Measurements from ENCODE around the gene DRC7. TPM values are rescaled to one million over a fixed set of nuclear protein-coding genes. Genes with fewer than 3 reads are reported as not detected.
A peak's percentile ranks its signal among the peaks of the same experiment; 100 is the strongest.

DRC7 gene
- total and polyA plus RNA-seq, 8 donors: 0.28 to 2.4 (median 0.76) TPM

DNA sequence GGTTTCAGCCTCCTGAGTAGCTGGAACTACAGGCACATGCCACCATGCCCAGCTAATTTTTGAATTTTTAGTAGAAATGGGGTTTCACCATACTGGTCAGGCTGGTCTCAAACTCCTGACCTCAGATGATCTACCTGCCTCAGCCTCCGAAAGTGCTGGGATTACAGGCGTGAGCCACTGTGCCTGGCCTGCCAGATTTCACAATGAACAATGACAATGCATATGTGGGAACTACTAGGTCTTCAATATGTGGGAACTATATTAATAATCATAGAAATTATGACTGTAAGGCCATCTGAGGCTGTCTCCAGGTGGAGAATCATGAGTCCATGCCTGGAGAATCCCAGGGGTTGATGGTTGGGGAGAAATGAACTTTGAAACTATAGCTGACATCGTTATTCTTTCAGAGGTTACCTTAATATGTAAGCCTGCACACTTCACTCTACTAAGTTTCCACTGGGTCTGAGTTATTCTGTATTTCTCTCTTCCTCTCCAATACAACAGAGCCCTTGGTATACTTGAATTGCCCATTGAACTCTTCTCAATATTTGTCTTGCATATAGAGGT is 7.2 kb upstream of the DRC7 start:
- H3K27ac ChIP-seq: no peak overlapping the region
- H3K36me3 ChIP-seq: no peaks in the 10 kb centered on the region
- 74 to 83% methylated on average over 3 of the region's 3 CpGs for WGBS, 2 donors
- no peaks in the 10 kb centered on the region for H3K27me3 ChIP-seq
- intact Hi-C loops (cut with DNase I): no loop called here
- DNase-seq: peak in 1 of 6 donors; percentile 11
- H3K4me1 ChIP-seq: peaks cover 5 to 17% (median 15%) of the 10 kb centered on the region in 3 donors
- TF ChIP-seq, protein P1, sequence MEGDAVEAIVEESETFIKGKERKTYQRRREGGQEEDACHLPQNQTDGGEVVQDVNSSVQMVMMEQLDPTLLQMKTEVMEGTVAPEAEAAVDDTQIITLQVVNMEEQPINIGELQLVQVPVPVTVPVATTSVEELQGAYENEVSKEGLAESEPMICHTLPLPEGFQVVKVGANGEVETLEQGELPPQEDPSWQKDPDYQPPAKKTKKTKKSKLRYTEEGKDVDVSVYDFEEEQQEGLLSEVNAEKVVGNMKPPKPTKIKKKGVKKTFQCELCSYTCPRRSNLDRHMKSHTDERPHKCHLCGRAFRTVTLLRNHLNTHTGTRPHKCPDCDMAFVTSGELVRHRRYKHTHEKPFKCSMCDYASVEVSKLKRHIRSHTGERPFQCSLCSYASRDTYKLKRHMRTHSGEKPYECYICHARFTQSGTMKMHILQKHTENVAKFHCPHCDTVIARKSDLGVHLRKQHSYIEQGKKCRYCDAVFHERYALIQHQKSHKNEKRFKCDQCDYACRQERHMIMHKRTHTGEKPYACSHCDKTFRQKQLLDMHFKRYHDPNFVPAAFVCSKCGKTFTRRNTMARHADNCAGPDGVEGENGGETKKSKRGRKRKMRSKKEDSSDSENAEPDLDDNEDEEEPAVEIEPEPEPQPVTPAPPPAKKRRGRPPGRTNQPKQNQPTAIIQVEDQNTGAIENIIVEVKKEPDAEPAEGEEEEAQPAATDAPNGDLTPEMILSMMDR (IDR thresholded peaks at IDR 0.05): no peak
- H3K4me3 ChIP-seq: no peak overlapping the region
- no peaks in the 10 kb centered on the region for H3K9me3 ChIP-seq
- no peak for ATAC-seq
- FAIRE-seq: no peak

DNA sequence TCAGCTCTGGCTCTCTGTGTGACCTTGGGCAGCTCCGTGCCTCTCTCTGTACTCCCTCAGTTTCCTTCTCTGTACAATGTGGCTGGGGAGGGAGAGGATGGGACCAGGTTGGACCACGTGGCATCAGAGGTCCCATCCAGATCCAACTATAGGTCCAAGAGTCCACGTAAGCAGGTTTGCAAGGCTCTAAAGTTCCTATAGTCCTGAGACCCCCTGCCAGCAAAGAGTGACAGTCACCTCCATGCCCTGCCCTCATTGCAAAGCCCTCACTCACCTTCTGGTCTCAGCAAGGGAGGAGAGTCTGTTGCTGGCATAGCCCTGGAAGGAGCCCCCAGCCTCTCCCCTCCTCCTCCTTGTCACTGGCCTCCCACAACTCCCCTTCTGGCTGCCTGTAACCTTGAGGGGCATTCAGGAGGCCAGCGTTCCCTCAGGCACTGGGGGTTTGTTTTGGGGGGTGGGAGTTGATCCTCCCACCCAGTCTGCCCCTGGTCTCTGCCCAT is 6.1 kb upstream of the DRC7 start:
- Histone ChIP-seq H3K27me3 (no peaks in the 10 kb centered on the region), H3K36me3 (no peaks in the 10 kb centered on the region), H3K9me3 (no peaks in the 10 kb centered on the region), H3K4me1 (peaks cover 6 to 21% (median 15%) of the 10 kb centered on the region in 3 donors), H3K27ac (no peak overlapping the region), H3K4me3 (no peak overlapping the region)
- peak in 1 of 4 donors; percentile 5 for ATAC-seq
- intact Hi-C loops (cut with DNase I): no loop called here
- TF ChIP-seq, protein P1 (IDR thresholded peaks at IDR 0.05): no peak
- DNase-seq: no peak
- FAIRE-seq: no peak
- 56 to 62% methylated on average over 4 of the region's 4 CpGs for WGBS, 2 donors

DNA sequence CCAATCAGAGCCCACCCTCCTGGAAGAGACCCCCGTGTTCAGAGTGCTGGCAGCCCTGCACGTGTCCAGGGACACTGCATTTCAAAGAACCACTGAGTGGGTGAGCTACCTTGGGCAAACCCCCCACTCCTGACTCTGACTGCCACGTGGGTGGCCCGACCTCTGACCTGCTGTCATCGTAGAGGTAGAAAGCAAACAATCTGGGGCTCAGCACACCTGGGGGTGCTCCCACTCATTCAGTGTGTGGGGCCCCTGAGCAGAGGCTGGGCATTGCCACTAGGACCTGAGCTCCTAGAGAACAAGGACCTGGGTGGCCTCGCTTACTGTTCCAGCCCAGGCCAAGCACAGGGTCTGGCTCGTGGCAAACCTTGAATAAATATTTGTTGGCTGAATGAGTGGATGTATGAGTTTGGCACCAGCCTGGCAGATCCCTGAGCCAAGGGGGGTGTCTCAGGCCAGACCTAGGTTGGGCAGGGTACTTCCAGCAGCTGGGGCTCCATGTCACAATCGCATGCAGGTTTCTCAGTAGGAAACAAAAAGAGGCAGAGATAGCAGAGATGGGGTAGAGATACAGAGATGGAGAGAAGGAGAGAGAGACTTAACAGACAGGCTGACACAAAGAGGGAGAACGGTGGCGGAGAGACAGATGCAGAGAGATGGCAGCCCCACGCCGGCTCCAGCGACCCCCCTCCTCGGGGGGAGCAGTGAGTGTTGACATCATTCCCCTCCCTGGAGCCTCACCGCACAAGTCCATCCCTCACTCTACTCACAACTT is 5.4 kb upstream of the DRC7 start:
- no peak for FAIRE-seq
- ATAC-seq: peak; percentile 75 to 89 (median 82)
- Histone ChIP-seq H3K4me1 (peaks cover 12 to 21% (median 20%) of the 10 kb centered on the region in 3 donors), H3K4me3 (no peak overlapping the region), H3K27me3 (no peaks in the 10 kb centered on the region), H3K36me3 (no peaks in the 10 kb centered on the region), H3K27ac (no peak overlapping the region), H3K9me3 (no peaks in the 10 kb centered on the region)
- TF ChIP-seq, protein P1 (IDR thresholded peaks at IDR 0.05): no peak
- intact Hi-C loops (cut with DNase I): no loop called here
- DNase-seq: peak; percentile 60 to 77 (median 70)
- 18 to 26% methylated on average over 11 to 15 of the region's 15 CpGs for WGBS, 2 donors

DNA sequence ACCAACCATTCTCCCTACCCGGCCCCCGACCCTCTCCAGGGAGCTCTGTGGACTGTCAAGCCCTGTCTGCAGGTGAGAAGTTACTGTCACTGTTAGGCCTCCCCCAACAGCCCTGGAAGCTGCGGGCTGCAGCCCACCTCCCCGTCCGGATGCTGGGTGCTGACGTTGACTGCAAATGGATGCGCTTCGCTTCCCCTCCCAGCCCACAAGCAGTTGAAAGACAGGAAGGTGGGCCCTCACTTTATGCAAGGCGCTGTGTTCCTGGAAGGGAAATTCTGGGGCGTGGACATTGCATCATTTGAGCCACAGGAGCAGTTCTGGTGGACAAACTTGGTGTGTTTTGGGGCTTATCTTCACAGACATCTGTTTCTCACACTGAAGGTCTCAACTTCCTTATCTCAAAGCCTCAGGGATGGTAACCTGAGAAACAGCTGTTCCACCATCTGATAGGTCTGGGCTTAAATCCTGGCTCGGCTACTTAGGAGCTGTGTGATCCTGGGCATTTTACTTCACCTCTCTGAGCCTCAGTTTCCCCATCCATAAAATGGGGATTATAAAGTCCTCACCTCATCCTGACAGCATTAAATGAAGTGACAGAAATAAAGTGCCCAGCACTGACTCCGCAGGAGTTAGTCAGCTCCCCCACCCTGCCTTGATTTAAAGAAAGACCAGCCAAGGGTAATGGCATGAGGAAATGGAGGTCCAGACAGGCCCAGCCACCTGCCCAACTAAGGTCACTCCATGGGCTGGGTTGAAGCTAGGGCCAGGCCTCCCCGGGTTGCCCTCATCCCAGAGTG is 4.6 kb upstream of the DRC7 start:
- WGBS, 2 donors: 77 to 81% methylated on average over 13 of the region's 13 CpGs
- no peak overlapping the region for H3K27ac ChIP-seq
- no peaks in the 10 kb centered on the region for H3K9me3 ChIP-seq
- no peaks in the 10 kb centered on the region for H3K36me3 ChIP-seq
- H3K27me3 ChIP-seq: no peaks in the 10 kb centered on the region
- intact Hi-C loops (cut with DNase I): no loop called here
- TF ChIP-seq, protein P1 (IDR thresholded peaks at IDR 0.05): no peak
- DNase-seq: peak in 1 of 6 donors; percentile 56
- no peak overlapping the region for H3K4me3 ChIP-seq
- peaks cover 12 to 21% (median 20%) of the 10 kb centered on the region in 3 donors for H3K4me1 ChIP-seq
- ATAC-seq: no peak
- FAIRE-seq: no peak

All from pancreas (tissue), 10 donors.